Stomach smooth muscle (tissue), 2 donors: ENCODE data around the gene CRACR2A.

ENCODE experiments used
- H3K27ac ChIP-seq: one replicate; pipeline ENCODE4 v1.7.0; 2013; ENCODE audit warnings: mild to moderate bottlenecking, low read length, inconsistent platforms
- H3K27me3 ChIP-seq, 2 donors: one replicate each; pipeline ENCODE4 v1.7.0; 2013; ENCODE audit warnings: low read length in 2 of 2; ENCODE audit not compliant: insufficient read depth in 2 of 2, control insufficient read depth in 1 of 2
- H3K36me3 ChIP-seq, 2 donors: one replicate each; pipeline ENCODE4 v1.7.0; 2013; ENCODE audit warnings: low read length in 2 of 2; ENCODE audit not compliant: control insufficient read depth in 2 of 2, insufficient read depth in 2 of 2
- H3K4me1 ChIP-seq: one replicate; pipeline ENCODE4 v1.7.0; 2013; ENCODE audit warnings: low read length; ENCODE audit not compliant: control insufficient read depth, insufficient read depth
- H3K4me3 ChIP-seq, 2 donors: one replicate each; pipeline ENCODE4 v1.7.0; 2013; ENCODE audit warnings: low read length in 2 of 2
- H3K9ac ChIP-seq, 2 donors: one replicate each; pipeline ENCODE4 v1.7.0; 2013; ENCODE audit warnings: low read length in 2 of 2, mild to moderate bottlenecking in 1 of 2
- H3K9me3 ChIP-seq, 2 donors: one replicate each; pipeline ENCODE4 v1.7.0; 2013; ENCODE audit warnings: low read length in 2 of 2; ENCODE audit not compliant: control insufficient read depth in 2 of 2
- donor health status: healthy.
- donor health status: Pancreatic carcinoma.

Gene CRACR2A

GRCh38 chr12:3644104-3644503 lies 108.8 kb downstream of the CRACR2A start:
- Histone ChIP-seq H3K9me3 (no peaks in the 10 kb centered on the region), H3K36me3 (peaks cover 0 to 4% of the 10 kb centered on the region in 2 donors), H3K4me1 (no peaks in the 10 kb centered on the region), H3K27ac (no peak overlapping the region), H3K4me3 (no peak overlapping the region), H3K9ac (no peak overlapping the region), H3K27me3 (no peaks in the 10 kb centered on the region)

GRCh38 chr12:3641428-3642018 lies 111.4 kb downstream of the CRACR2A start:
- Histone ChIP-seq H3K4me1 (no peaks in the 10 kb centered on the region), H3K27ac (no peak overlapping the region), H3K9ac (no peak overlapping the region), H3K9me3 (no peaks in the 10 kb centered on the region), H3K4me3 (no peak overlapping the region), H3K36me3 (peaks cover 0 to 3% of the 10 kb centered on the region in 2 donors), H3K27me3 (no peaks in the 10 kb centered on the region)

- Histone ChIP-seq H3K27ac (no peak overlapping the region), H3K4me1 (no peaks in the 10 kb centered on the region), H3K9ac (no peak overlapping the region), H3K27me3 (no peaks in the 10 kb centered on the region), H3K36me3 (no peaks in the 10 kb centered on the region), H3K9me3 (no peaks in the 10 kb centered on the region), H3K4me3 (no peak overlapping the region)
Observed at GRCh38 chr12:3636328-3636727, 116.6 kb downstream of the CRACR2A start.

GRCh38 chr12:3634348-3634747 lies 118.6 kb downstream of the CRACR2A start:
- H3K27ac ChIP-seq, result no peak overlapping the region
- no peak overlapping the region for H3K9ac ChIP-seq
- no peaks in the 10 kb centered on the region for H3K27me3 ChIP-seq
- H3K36me3 ChIP-seq, result no peaks in the 10 kb centered on the region
- H3K9me3 ChIP-seq, result no peaks in the 10 kb centered on the region
- no peaks in the 10 kb centered on the region for H3K4me1 ChIP-seq
- H3K4me3 ChIP-seq, result no peak overlapping the region

- Histone ChIP-seq H3K27ac (no peak overlapping the region), H3K9ac (no peak overlapping the region), H3K36me3 (peaks cover 0 to 2% of the 10 kb centered on the region in 2 donors)
Observed at GRCh38 chr12:3633396-3633795, 119.5 kb downstream of the CRACR2A start.

GRCh38 chr12:3632754-3633153 lies 120.2 kb downstream of the CRACR2A start:
- no peak overlapping the region for H3K4me3 ChIP-seq
- H3K36me3 ChIP-seq, result peaks cover 0 to 2% of the 10 kb centered on the region in 2 donors
- H3K9me3 ChIP-seq, result no peaks in the 10 kb centered on the region
- H3K27me3 ChIP-seq, result no peaks in the 10 kb centered on the region
- H3K27ac ChIP-seq, result no peak overlapping the region
- H3K4me1 ChIP-seq, result no peaks in the 10 kb centered on the region
- H3K9ac ChIP-seq, result no peak overlapping the region

More at GRCh38 chr12:3633396-3633795, 119.5 kb downstream of the CRACR2A start:
- Histone ChIP-seq H3K4me3 (no peak overlapping the region), H3K9me3 (no peaks in the 10 kb centered on the region), H3K4me1 (no peaks in the 10 kb centered on the region), H3K27me3 (no peaks in the 10 kb centered on the region)

GRCh38 chr12:3632256-3632655 lies 120.7 kb downstream of the CRACR2A start:
- Histone ChIP-seq H3K4me3 (no peak overlapping the region), H3K9me3 (no peaks in the 10 kb centered on the region), H3K27me3 (no peaks in the 10 kb centered on the region), H3K27ac (no peak overlapping the region), H3K4me1 (no peaks in the 10 kb centered on the region), H3K9ac (no peak overlapping the region), H3K36me3 (peaks cover 0 to 2% of the 10 kb centered on the region in 2 donors)

- Histone ChIP-seq H3K9me3 (no peaks in the 10 kb centered on the region), H3K36me3 (peaks cover 0 to 2% of the 10 kb centered on the region in 2 donors), H3K4me1 (no peaks in the 10 kb centered on the region), H3K4me3 (no peak overlapping the region), H3K27ac (no peak overlapping the region), H3K9ac (no peak overlapping the region), H3K27me3 (no peaks in the 10 kb centered on the region)
Observed at GRCh38 chr12:3631759-3632158, 121.2 kb downstream of the CRACR2A start.

- Histone ChIP-seq H3K36me3 (peaks cover 0 to 2% of the 10 kb centered on the region in 2 donors), H3K27me3 (no peaks in the 10 kb centered on the region), H3K4me3 (no peak overlapping the region), H3K9me3 (no peaks in the 10 kb centered on the region), H3K9ac (no peak overlapping the region), H3K27ac (no peak overlapping the region), H3K4me1 (no peaks in the 10 kb centered on the region)
Observed at GRCh38 chr12:3631272-3631637, 121.7 kb downstream of the CRACR2A start.

- no peaks in the 10 kb centered on the region for H3K27me3 ChIP-seq
- no peak overlapping the region for H3K4me3 ChIP-seq
- H3K27ac ChIP-seq, result no peak overlapping the region
- no peaks in the 10 kb centered on the region for H3K9me3 ChIP-seq
- H3K36me3 ChIP-seq, result peaks cover 0 to 2% of the 10 kb centered on the region in 2 donors
- H3K4me1 ChIP-seq, result no peaks in the 10 kb centered on the region
- H3K9ac ChIP-seq, result no peak overlapping the region
Observed at GRCh38 chr12:3630621-3631271, 122.2 kb downstream of the CRACR2A start.

- H3K27me3 ChIP-seq, result no peaks in the 10 kb centered on the region
- no peaks in the 10 kb centered on the region for H3K4me1 ChIP-seq
- peaks cover 0 to 3% of the 10 kb centered on the region in 2 donors for H3K36me3 ChIP-seq
- H3K9me3 ChIP-seq, result no peaks in the 10 kb centered on the region
- no peak overlapping the region for H3K9ac ChIP-seq
- H3K27ac ChIP-seq, result no peak overlapping the region
- no peak overlapping the region for H3K4me3 ChIP-seq
Observed at GRCh38 chr12:3630111-3630510, 122.8 kb downstream of the CRACR2A start.
